Germinal center (tissue), 1 donor: ENCODE results near the gene TMEM260.
"Not testable (repeated sequence)": the region's sequence is repeated elsewhere in the genome, so short reads cannot be mapped to it uniquely, and the experiment has no call there.

Experiments
- DNase-seq: peaks from one replicate; pipeline ENCODE4 v3.0.0; 2012; ENCODE audit warnings: mixed read lengths, low spot score

Gene TMEM260

GRCh38 chr14:56603648-56604047 lies 24.1 kb downstream of the TMEM260 start:
- no peak for DNase-seq

GRCh38 chr14:56608689-56609088 lies 29.1 kb downstream of the TMEM260 start:
- no peak for DNase-seq

GRCh38 chr14:56611663-56612062 lies 32.1 kb downstream of the TMEM260 start:
- not testable (repeated sequence) for DNase-seq

GRCh38 chr14:56617084-56617483 lies 37.5 kb downstream of the TMEM260 start:
- DNase-seq, result no peak

- DNase-seq, result no peak
Measured at GRCh38 chr14:56630707-56631106, 51.1 kb downstream of the TMEM260 start.

GRCh38 chr14:56632195-56632594 lies 52.6 kb downstream of the TMEM260 start:
- no peak for DNase-seq

GRCh38 chr14:56633544-56633943 lies 53.9 kb downstream of the TMEM260 start:
- no peak for DNase-seq

GRCh38 chr14:56635041-56635440 lies 55.4 kb downstream of the TMEM260 start:
- no peak for DNase-seq

GRCh38 chr14:56647493-56647892 lies 67.9 kb downstream of the TMEM260 start:
- DNase-seq, result no peak

- no peak for DNase-seq
Measured at GRCh38 chr14:56648508-56649301, 69.1 kb downstream of the TMEM260 start.

GRCh38 chr14:56649382-56649781 lies 69.8 kb downstream of the TMEM260 start:
- no peak for DNase-seq

GRCh38 chr14:56650048-56650447 lies 70.5 kb downstream of the TMEM260 start:
- no peak for DNase-seq

- DNase-seq, result no peak
Measured at GRCh38 chr14:56650979-56651378, 71.4 kb downstream of the TMEM260 start.

GRCh38 chr14:56657604-56658003 lies 78.0 kb downstream of the TMEM260 start:
- DNase-seq, result no peak

GRCh38 chr14:56659378-56659777 lies 79.8 kb downstream of the TMEM260 start:
- no peak for DNase-seq

GRCh38 chr14:56659964-56660551 lies 80.5 kb downstream of the TMEM260 start:
- DNase-seq, result peak; percentile 29

GRCh38 chr14:56660677-56661389 lies 81.2 kb downstream of the TMEM260 start:
- DNase-seq, result no peak

GRCh38 chr14:56661478-56661877 lies 81.9 kb downstream of the TMEM260 start:
- no peak for DNase-seq

GRCh38 chr14:56664811-56665421 lies 85.3 kb downstream of the TMEM260 start:
- no peak for DNase-seq

GRCh38 chr14:56666294-56666693 lies 86.7 kb downstream of the TMEM260 start:
- DNase-seq, result no peak

- DNase-seq, result no peak
Measured at GRCh38 chr14:56666716-56667115, 87.1 kb downstream of the TMEM260 start.

- not testable (repeated sequence) for DNase-seq
Measured at GRCh38 chr14:56667290-56667689, 87.7 kb downstream of the TMEM260 start.

GRCh38 chr14:56676042-56676441 lies 96.4 kb downstream of the TMEM260 start:
- DNase-seq, result no peak
